GM19467 (cell line): ENCODE data around the gene FBXO17.

Source experiments
- ATAC-seq: cut with Tn5 transposase; IDR thresholded peaks from one replicate; pipeline ENCODE4 v1.9.1; 2021; ENCODE audit warnings: mild to moderate bottlenecking, moderate library complexity; ENCODE audit not compliant: unreplicated experiment

Gene FBXO17

DNA sequence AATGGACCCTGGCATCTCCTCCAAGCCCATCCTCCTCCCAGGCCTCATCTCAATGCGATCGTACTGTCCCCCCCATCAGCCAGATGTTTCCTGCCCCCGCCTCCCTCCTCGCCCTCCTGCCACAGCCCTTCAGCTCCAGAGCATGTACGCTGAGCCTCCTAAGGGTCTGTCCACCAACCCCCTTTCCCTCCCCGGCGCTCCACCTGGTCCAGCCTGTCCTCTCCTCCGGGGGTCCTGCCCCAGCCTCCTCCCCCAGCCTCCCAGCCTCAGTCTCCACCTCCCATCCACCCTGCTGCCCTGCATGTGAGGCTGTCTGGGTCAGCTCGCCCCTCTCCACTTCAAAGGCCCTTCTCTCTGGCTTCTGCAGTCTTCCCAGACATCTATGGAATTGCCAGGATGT, 80.6 kb downstream of the FBXO17 start:
- ATAC-seq, result no peak

DNA sequence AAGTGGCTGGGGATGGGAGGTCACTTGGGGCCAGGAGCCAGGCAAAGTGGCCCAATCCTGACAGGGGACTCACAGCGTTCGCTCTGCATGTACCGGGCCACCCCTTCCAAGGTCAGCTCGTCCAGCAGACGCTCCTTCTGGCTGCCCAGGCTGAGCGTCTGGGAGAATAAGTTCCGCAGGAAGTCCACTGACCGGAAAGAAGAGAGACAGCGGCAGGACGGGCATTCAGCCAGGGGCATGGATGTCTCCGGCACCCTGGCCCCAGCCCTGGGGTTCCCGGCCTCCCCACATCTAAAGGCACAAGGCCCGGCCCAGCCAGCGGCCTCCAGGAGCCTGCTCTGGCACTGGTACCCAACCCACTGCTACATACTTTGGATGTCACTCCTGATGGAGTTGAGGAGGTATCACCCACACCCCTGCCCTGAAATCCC, 82.2 kb downstream of the FBXO17 start:
- no peak for ATAC-seq

DNA sequence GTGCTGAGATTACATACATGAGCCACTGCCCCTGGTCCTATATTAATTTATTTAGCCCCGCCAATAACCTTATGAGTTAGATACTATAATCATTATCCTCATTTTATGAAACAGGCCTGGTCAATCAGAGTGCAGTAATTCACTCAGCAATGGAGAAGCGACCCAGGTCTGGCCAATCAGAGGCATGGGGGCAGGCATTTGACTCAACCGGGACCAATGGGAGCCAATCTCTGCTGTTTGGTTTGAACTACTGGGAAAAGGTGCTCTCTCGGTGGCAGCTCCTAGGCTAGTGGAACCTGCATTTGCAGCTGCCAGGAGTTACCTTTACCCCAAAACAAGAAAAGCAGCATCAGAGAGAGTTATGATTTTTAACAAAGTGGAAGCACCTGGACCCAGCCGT, 82.7 kb downstream of the FBXO17 start:
- no peak for ATAC-seq

DNA sequence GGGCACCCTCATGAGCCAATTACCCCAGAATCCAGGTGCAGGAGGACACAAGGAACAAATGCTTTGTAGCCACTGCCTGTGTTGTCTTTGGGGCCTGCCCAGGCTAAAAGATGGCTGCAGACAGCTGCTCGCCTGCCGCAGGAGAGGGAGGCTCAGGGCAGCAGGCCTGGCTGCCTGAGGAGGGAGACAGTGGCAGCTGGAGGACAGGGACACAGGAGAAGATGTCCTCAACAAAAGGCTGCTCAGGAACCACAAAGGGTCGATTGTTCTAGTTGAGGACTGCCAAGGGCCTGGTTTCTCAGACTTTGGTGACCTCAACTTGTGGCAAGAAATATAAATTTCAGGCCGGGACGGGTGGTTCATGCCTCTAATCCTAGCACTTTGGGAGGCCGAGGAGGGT, 83.8 kb downstream of the FBXO17 start:
- ATAC-seq, result no peak
